Stimulated activated CD8-positive, alpha-beta memory T cell treated with anti-CD3 and anti-CD28 coated beads, Interleukin-7, amount 100 ng/mL, for 48 hours (primary cell): ENCODE measurements around the gene LIF.
A peak's percentile ranks its signal among the peaks of the same experiment; 100 is the strongest.

Experiments
- DNase-seq, 2 donors: peaks; one replicate each; pipeline ENCODE4 v3.0.0-alpha.2; 2020; ENCODE audit warnings: low read depth in 1 of 2; ENCODE audit errors: extremely low read depth in 1 of 2

Gene LIF

GRCh38 chr22:30265131-30265720 is 18.7 kb upstream of the LIF start:
- no peak for DNase-seq

- no peak for DNase-seq
Observed at GRCh38 chr22:30263883-30264282, 17.3 kb upstream of the LIF start.

GRCh38 chr22:30262917-30263741 is 16.6 kb upstream of the LIF start:
- DNase-seq, result peak in 1 of 2 donors; percentile 67

- no peak for DNase-seq
Observed at GRCh38 chr22:30262112-30262511, 15.6 kb upstream of the LIF start.

- no peak for DNase-seq
Observed at GRCh38 chr22:30261134-30261533, 14.6 kb upstream of the LIF start.

GRCh38 chr22:30260682-30261081 is 14.1 kb upstream of the LIF start:
- DNase-seq, result no peak

GRCh38 chr22:30260276-30260675 is 13.7 kb upstream of the LIF start:
- no peak for DNase-seq

- DNase-seq, result no peak
Observed at GRCh38 chr22:30254314-30254713, 7.8 kb upstream of the LIF start.

GRCh38 chr22:30253205-30253852 is 6.8 kb upstream of the LIF start:
- DNase-seq, result no peak

GRCh38 chr22:30252411-30253204 is 6.0 kb upstream of the LIF start:
- DNase-seq, result no peak

- no peak for DNase-seq
Observed at GRCh38 chr22:30251711-30252110, 5.2 kb upstream of the LIF start.

GRCh38 chr22:30250661-30251267 is 4.2 kb upstream of the LIF start:
- no peak for DNase-seq

GRCh38 chr22:30250039-30250565 is 3.5 kb upstream of the LIF start:
- DNase-seq, result no peak

- DNase-seq, result no peak
Observed at GRCh38 chr22:30249049-30250038, 2.8 kb upstream of the LIF start.

GRCh38 chr22:30248484-30248883 is 1.9 kb upstream of the LIF start:
- DNase-seq, result no peak

GRCh38 chr22:30247974-30248373 is 1.4 kb upstream of the LIF start:
- no peak for DNase-seq

- DNase-seq, result no peak
Observed at GRCh38 chr22:30247561-30247960, 1.0 kb upstream of the LIF start.

GRCh38 chr22:30246814-30247376 is 336 bp upstream of the LIF start:
- no peak for DNase-seq
